Neuronal stem cell (in vitro differentiated cells): ENCODE data around the gene DNASE1L2.
"Not testable (repeated sequence)": the region's sequence is repeated elsewhere in the genome, so short reads cannot be mapped to it uniquely, and the experiment has no call there.

Experiments used
- DNase-seq: peaks from one replicate; pipeline ENCODE4 v3.0.0-alpha.2; 2013; ENCODE audit warnings: low spot score
- H2AFZ ChIP-seq: one replicate; pipeline ENCODE4 v1.6.1; 2013; ENCODE audit warnings: mild to moderate bottlenecking, low read length, inconsistent platforms
- H2AK5ac ChIP-seq: 2 replicates; pipeline ENCODE4 v1.6.1; 2013; ENCODE audit warnings: low read depth, mild to moderate bottlenecking, inconsistent platforms, low read length, moderate library complexity, mixed read lengths
- H2BK120ac ChIP-seq: 2 replicates; pipeline ENCODE4 v1.6.1; 2013; ENCODE audit warnings: low read depth, mild to moderate bottlenecking, inconsistent platforms, low read length, moderate library complexity, mixed read lengths
- H2BK12ac ChIP-seq: one replicate; pipeline ENCODE4 v1.6.1; 2013; ENCODE audit warnings: low read length, inconsistent platforms
- H2BK15ac ChIP-seq: 2 replicates; pipeline ENCODE4 v1.6.1; 2013; ENCODE audit warnings: mild to moderate bottlenecking, low read length, inconsistent platforms, mixed read lengths
- H2BK5ac ChIP-seq: one replicate; pipeline ENCODE4 v1.6.1; 2013; ENCODE audit warnings: inconsistent platforms, mild to moderate bottlenecking, low read length, moderate library complexity
- H3K14ac ChIP-seq: one replicate; pipeline ENCODE4 v1.6.1; 2013; ENCODE audit warnings: low read length, inconsistent platforms
- H3K18ac ChIP-seq: 2 replicates; pipeline ENCODE4 v1.6.1; 2013; ENCODE audit warnings: low read length, inconsistent platforms
- H3K23ac ChIP-seq: 2 replicates; pipeline ENCODE4 v1.6.1; 2013; ENCODE audit warnings: low read depth, mild to moderate bottlenecking, mixed read lengths, low read length, inconsistent platforms; ENCODE audit not compliant: poor library complexity
- H3K27ac ChIP-seq: replicated peaks from 3 replicates; pipeline ENCODE4 v1.5.1; 2013; ENCODE audit warnings: low read length, inconsistent platforms
- H3K27me3 ChIP-seq, 3 experiments: 2 replicates each; pipeline ENCODE4 v1.6.1; 2013; ENCODE audit warnings: low read length in 3 of 3, mild to moderate bottlenecking in 2 of 3, inconsistent platforms in 1 of 3, low read depth in 1 of 3, mixed read lengths in 1 of 3, moderate library complexity in 1 of 3; ENCODE audit not compliant: control insufficient read depth in 3 of 3, insufficient read depth in 3 of 3
- H3K36me3 ChIP-seq, 2 donors: replicated peaks in 1 of 2; 2 replicates each; pipeline ENCODE4 v1.6.1; 2013; ENCODE audit warnings: low read length in 2 of 2; ENCODE audit not compliant: control insufficient read depth in 2 of 2, insufficient read depth in 2 of 2
- H3K4ac ChIP-seq: 2 replicates; pipeline ENCODE4 v1.6.1; 2013; ENCODE audit warnings: inconsistent platforms, mild to moderate bottlenecking, low read length, moderate library complexity
- H3K4me1 ChIP-seq, 2 donors: 1 replicate in 1 of 2; 2 replicates in 1 of 2; pipeline ENCODE4 v1.6.1; 2013; ENCODE audit warnings: low read length in 2 of 2, low read depth in 1 of 2; ENCODE audit not compliant: control insufficient read depth in 2 of 2, insufficient read depth in 1 of 2
- H3K4me2 ChIP-seq: one replicate; pipeline ENCODE4 v1.6.1; 2013; ENCODE audit warnings: mild to moderate bottlenecking, low read length, inconsistent platforms; ENCODE audit not compliant: insufficient read depth, poor library complexity, severe bottlenecking
- H3K4me3 ChIP-seq, 2 donors: 2 replicates each; pipeline ENCODE4 v1.5.1; 2013; ENCODE audit warnings: low read length in 2 of 2, mild to moderate bottlenecking in 2 of 2, inconsistent platforms in 1 of 2, moderate library complexity in 1 of 2
- H3K79me1 ChIP-seq: one replicate; pipeline ENCODE4 v1.6.1; 2013; ENCODE audit warnings: low read depth, mild to moderate bottlenecking, inconsistent platforms, low read length, moderate library complexity
- H3K9ac ChIP-seq: one replicate; pipeline ENCODE4 v1.6.1; 2013; ENCODE audit warnings: mild to moderate bottlenecking, low read depth, low read length, inconsistent platforms; ENCODE audit not compliant: poor library complexity
- H3K9me3 ChIP-seq, 2 donors: replicated peaks in 1 of 2; 2 replicates each; pipeline versions ENCODE3 to v1.6.1; 2013; ENCODE audit warnings: low read length in 2 of 2, mild to moderate bottlenecking in 2 of 2, inconsistent platforms in 1 of 2, low read depth in 1 of 2, mixed read lengths in 1 of 2, moderate library complexity in 1 of 2; ENCODE audit not compliant: control insufficient read depth in 2 of 2, insufficient read depth in 1 of 2
- H4K8ac ChIP-seq: one replicate; pipeline ENCODE4 v1.6.1; 2013; ENCODE audit warnings: low read depth, mild to moderate bottlenecking, inconsistent platforms, low read length, moderate library complexity
- H4K91ac ChIP-seq: one replicate; pipeline ENCODE4 v1.6.1; 2013; ENCODE audit warnings: low read length, low read depth, mild to moderate bottlenecking, inconsistent platforms; ENCODE audit not compliant: poor library complexity
- WGBS, 2 donors: extraction: QIAGEN DNeasy Blood & Tissue Kit; methylation state at CpG; one replicate each; pipeline ENCODE4 v1.1.7; 2013; ENCODE audit warnings: missing lambda C conversion rate in 2 of 2, mixed read lengths in 1 of 2; ENCODE audit not compliant: insufficient read length in 2 of 2, insufficient replicate concordance in 1 of 2; ENCODE audit errors: extremely low coverage in 2 of 2; 5-methylcytosine and 5-hydroxymethylcytosine counted together

DNASE1L2 gene

GRCh38 chr16:2266887-2267286 lies 30.6 kb downstream of the DNASE1L2 start:
- peak overlapping the region; percentile 37 for H3K9ac ChIP-seq
- H3K27me3 ChIP-seq, H3K23ac ChIP-seq, DNase-seq, H2BK12ac ChIP-seq, H2BK120ac ChIP-seq, H2AK5ac ChIP-seq, H2BK5ac ChIP-seq, H3K9me3 ChIP-seq, H2AFZ ChIP-seq, H4K8ac ChIP-seq, H3K27ac ChIP-seq, H2BK15ac ChIP-seq, H3K4ac ChIP-seq, H3K14ac ChIP-seq, H3K18ac ChIP-seq, H4K91ac ChIP-seq: not testable (repeated sequence)
- peaks cover 11% of the 10 kb centered on the region in 2 donors for H3K4me1 ChIP-seq
- peaks cover 22 to 49% of the 10 kb centered on the region in 2 donors for H3K36me3 ChIP-seq
- peaks cover 20% of the 10 kb centered on the region for H3K79me1 ChIP-seq
- WGBS, 2 donors, result no CpG with 5 or more reads among the region's 12 CpGs
- H3K4me3 ChIP-seq, result peak overlapping the region; percentile 77 to 99
- H3K4me2 ChIP-seq, result peak overlapping the region; percentile 61

DNA sequence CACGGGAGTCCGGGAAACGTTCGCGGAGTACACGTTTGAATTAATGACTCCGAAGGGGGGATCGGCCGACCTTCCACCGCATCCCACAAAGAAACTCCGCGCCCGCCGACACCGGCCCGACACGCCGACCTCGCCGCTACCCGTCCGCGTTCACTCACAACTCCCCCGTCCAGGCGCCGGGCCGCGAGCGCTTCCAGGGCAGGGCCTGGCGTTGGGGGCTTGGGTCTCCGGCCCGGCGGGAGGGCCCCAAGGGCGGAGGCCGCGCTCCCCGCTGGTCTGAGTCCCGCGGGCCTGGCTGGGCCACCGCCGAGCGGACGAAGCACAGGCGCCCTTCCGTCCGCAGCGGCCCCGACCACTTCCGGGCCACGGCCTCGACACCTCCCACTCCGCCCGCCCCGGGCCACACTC lies 31.3 kb downstream of the DNASE1L2 start:
- H3K79me1 ChIP-seq, result peaks cover 20% of the 10 kb centered on the region
- not testable (repeated sequence) for H3K27me3 ChIP-seq, H2AK5ac ChIP-seq, H4K91ac ChIP-seq, H2BK15ac ChIP-seq, H2BK12ac ChIP-seq, H3K4ac ChIP-seq, DNase-seq, H2BK120ac ChIP-seq, H3K14ac ChIP-seq, H3K9me3 ChIP-seq
- peak overlapping the region; percentile 61 for H3K4me2 ChIP-seq
- peaks cover 11% of the 10 kb centered on the region in 2 donors for H3K4me1 ChIP-seq
- H2AFZ ChIP-seq, result peak overlapping the region; percentile 94
- peak overlapping the region; percentile 99 for H3K27ac ChIP-seq
- no CpG with 5 or more reads among the region's 54 CpGs for WGBS, 2 donors
- H2BK5ac ChIP-seq, result peak overlapping the region; percentile 99
- H3K18ac ChIP-seq, result peak overlapping the region; percentile 100
- H3K4me3 ChIP-seq, result peak overlapping the region; percentile 77 to 99
- H4K8ac ChIP-seq, result peak overlapping the region; percentile 99
- peaks cover 16 to 43% of the 10 kb centered on the region in 2 donors for H3K36me3 ChIP-seq
- H3K9ac ChIP-seq, result peak overlapping the region; percentile 96
- peak overlapping the region; percentile 95 for H3K23ac ChIP-seq

- H3K18ac ChIP-seq, result peak within 1 kb of the TSS; percentile 100
- H2BK12ac ChIP-seq, result no peak within 1 kb of the TSS
- peak within 1 kb of the TSS; percentile 99 for H2BK5ac ChIP-seq
- peak within 1 kb of the TSS; percentile 95 for H3K23ac ChIP-seq
- H3K4ac ChIP-seq, result no peak within 1 kb of the TSS
- H3K4me2 ChIP-seq, result peak within 1 kb of the TSS; percentile 89
- H3K4me1 ChIP-seq, result peaks cover 11% of the 10 kb centered on the region in 2 donors
- peak within 1 kb of the TSS; percentile 82 for H3K14ac ChIP-seq
- peak within 1 kb of the TSS; percentile 99 for H3K27ac ChIP-seq
- no peak within 1 kb of the TSS for H4K91ac ChIP-seq
- H2BK15ac ChIP-seq, result peak within 1 kb of the TSS; percentile 21
- peak within 1 kb of the TSS; percentile 77 to 99 for H3K4me3 ChIP-seq
- H3K79me1 ChIP-seq, result peaks cover 20% of the 10 kb centered on the region
- peak; percentile 99 for DNase-seq
- H2AK5ac ChIP-seq, result peak within 1 kb of the TSS; percentile 63
- H3K9ac ChIP-seq, result peak within 1 kb of the TSS; percentile 98
- peaks cover 15 to 40% of the 10 kb centered on the region in 2 donors for H3K36me3 ChIP-seq
- H4K8ac ChIP-seq, result peak within 1 kb of the TSS; percentile 99
- WGBS, 2 donors, result no CpG with 5 or more reads among the region's 88 CpGs
- no peaks in the 10 kb centered on the region for H3K9me3 ChIP-seq
- peak within 1 kb of the TSS; percentile 94 for H2AFZ ChIP-seq
- no peaks in the 10 kb centered on the region for H3K27me3 ChIP-seq
- H2BK120ac ChIP-seq, result peak within 1 kb of the TSS; percentile 35
Measured at GRCh38 chr16:2267913-2268666, 31.8 kb downstream of the DNASE1L2 start, which contains the start of gene RNPS1. RNPS1 (minus strand) TSS chr16:2268126; CDS start chr16:2264643, 3,483 bp downstream.

- no peak overlapping the region for H3K18ac ChIP-seq
- H2BK12ac ChIP-seq, result no peak overlapping the region
- no peak overlapping the region for H2AK5ac ChIP-seq
- H3K23ac ChIP-seq, result peak overlapping the region; percentile 4
- H3K14ac ChIP-seq, result no peak overlapping the region
- no peaks in the 10 kb centered on the region for H3K9me3 ChIP-seq
- no peak overlapping the region for H3K4me2 ChIP-seq
- H3K4me3 ChIP-seq, result peak overlapping the region in 1 of 2 donors; percentile 77
- no peak overlapping the region for H2BK5ac ChIP-seq
- no peaks in the 10 kb centered on the region for H3K27me3 ChIP-seq
- peaks cover 16% of the 10 kb centered on the region for H3K79me1 ChIP-seq
- H3K4ac ChIP-seq, result no peak overlapping the region
- H2AFZ ChIP-seq, result no peak overlapping the region
- peaks cover 11% of the 10 kb centered on the region in 2 donors for H3K4me1 ChIP-seq
- H3K27ac ChIP-seq, result no peak overlapping the region
- peaks cover 2 to 21% of the 10 kb centered on the region in 2 donors for H3K36me3 ChIP-seq
- no CpG with 5 or more reads among the region's 9 CpGs for WGBS, 2 donors
- H2BK15ac ChIP-seq, result no peak overlapping the region
- no peak overlapping the region for H2BK120ac ChIP-seq
- H3K9ac ChIP-seq, result no peak overlapping the region
- H4K91ac ChIP-seq, result no peak overlapping the region
- H4K8ac ChIP-seq, result no peak overlapping the region
- no peak for DNase-seq
Measured at GRCh38 chr16:2270070-2270462, 33.8 kb downstream of the DNASE1L2 start.
